H9 (cell line): ENCODE results near the gene ATPAF2. TPM values are rescaled to one million over a fixed set of nuclear protein-coding genes. Genes with fewer than 3 reads are reported as not detected.

Source experiments
- DNase-seq: peaks from one replicate; pipeline ENCODE4 v3.0.0-alpha.2; 2017
- H2AFZ ChIP-seq: one replicate; pipeline ENCODE4 v1.6.1; 2013; ENCODE audit warnings: mild to moderate bottlenecking, low read length, control low read depth, moderate library complexity
- H2AK5ac ChIP-seq: 2 replicates; pipeline ENCODE4 v1.6.1; 2013; ENCODE audit warnings: low read length, control low read depth, mixed read lengths; ENCODE audit not compliant: insufficient read length
- H2BK120ac ChIP-seq: one replicate; pipeline ENCODE4 v1.6.1; 2013; ENCODE audit warnings: low read depth, mild to moderate bottlenecking, low read length, control low read depth, inconsistent platforms; ENCODE audit not compliant: poor library complexity, severe bottlenecking
- H2BK12ac ChIP-seq: 2 replicates; pipeline ENCODE4 v1.6.1; 2013; ENCODE audit warnings: low read length, control low read depth, mixed read lengths, low read depth; ENCODE audit not compliant: insufficient read length
- H2BK15ac ChIP-seq: 2 replicates; pipeline ENCODE4 v1.6.1; 2013; ENCODE audit warnings: low read depth, low read length, control low read depth
- H2BK20ac ChIP-seq: one replicate; pipeline ENCODE4 v1.6.1; 2013; ENCODE audit warnings: low read depth, mild to moderate bottlenecking, low read length, control low read depth, inconsistent platforms; ENCODE audit not compliant: poor library complexity, severe bottlenecking
- H2BK5ac ChIP-seq: 2 replicates; pipeline ENCODE4 v1.6.1; 2013; ENCODE audit warnings: low read length, control low read depth, mixed read lengths; ENCODE audit not compliant: insufficient read length
- H3K14ac ChIP-seq: 2 replicates; pipeline ENCODE4 v1.6.1; 2013; ENCODE audit warnings: low read length, control low read depth; ENCODE audit not compliant: insufficient read depth
- H3K18ac ChIP-seq: 2 replicates; pipeline ENCODE4 v1.6.1; 2013; ENCODE audit warnings: low read depth, mild to moderate bottlenecking, mixed read lengths, low read length, control low read depth; ENCODE audit not compliant: insufficient read length
- H3K23ac ChIP-seq: 2 replicates; pipeline ENCODE4 v1.6.1; 2013; ENCODE audit warnings: low read length, control low read depth, mixed read lengths, low read depth; ENCODE audit not compliant: insufficient read length
- H3K23me2 ChIP-seq: 2 replicates; pipeline ENCODE4 v1.6.1; 2013; ENCODE audit warnings: low read depth, mild to moderate bottlenecking, mixed read lengths, low read length, control low read depth; ENCODE audit not compliant: insufficient read length, poor library complexity, severe bottlenecking
- H3K27ac ChIP-seq: 2 replicates; pipeline ENCODE4 v1.5.1; 2013; ENCODE audit warnings: low read length, control low read depth, mixed read lengths, low read depth; ENCODE audit not compliant: insufficient read length
- H3K27me3 ChIP-seq: 2 replicates; pipeline ENCODE4 v1.6.1; 2013; ENCODE audit warnings: low read length, control low read depth, inconsistent platforms; ENCODE audit not compliant: insufficient read depth
- H3K4ac ChIP-seq: 2 replicates; pipeline ENCODE4 v1.6.1; 2013; ENCODE audit warnings: low read depth, mild to moderate bottlenecking, control low read depth, inconsistent platforms, low read length, moderate library complexity
- H3K4me1 ChIP-seq: 2 replicates; pipeline ENCODE4 v1.6.1; 2013; ENCODE audit warnings: low read length, control low read depth, inconsistent platforms; ENCODE audit not compliant: insufficient read depth
- H3K4me2 ChIP-seq: 2 replicates; pipeline ENCODE4 v1.6.1; 2013; ENCODE audit warnings: low read length, control low read depth, mixed read lengths; ENCODE audit not compliant: insufficient read length, insufficient read depth
- H3K56ac ChIP-seq: 2 replicates; pipeline ENCODE4 v1.6.1; 2013; ENCODE audit warnings: low read depth, mild to moderate bottlenecking, mixed read lengths, low read length, control low read depth; ENCODE audit not compliant: insufficient read length
- H3K79me1 ChIP-seq: 2 replicates; pipeline ENCODE4 v1.6.1; 2013; ENCODE audit warnings: low read depth, mild to moderate bottlenecking, moderate library complexity, low read length, control low read depth, inconsistent platforms; ENCODE audit not compliant: insufficient read depth, poor library complexity, severe bottlenecking
- H3K79me2 ChIP-seq: 2 replicates; pipeline ENCODE4 v1.6.1; 2013; ENCODE audit warnings: low read length, control low read depth, inconsistent platforms; ENCODE audit not compliant: insufficient read depth
- H3K9ac ChIP-seq: 2 replicates; pipeline ENCODE4 v1.6.1; 2013; ENCODE audit warnings: low read length, control low read depth, mixed read lengths; ENCODE audit not compliant: insufficient read length; ENCODE audit errors: extremely low read depth
- H3K9me3 ChIP-seq: one replicate; pipeline ENCODE4 v1.6.1; 2013; ENCODE audit warnings: low read depth, low read length, inconsistent platforms; ENCODE audit not compliant: control insufficient read depth
- H3T11ph ChIP-seq: one replicate; pipeline ENCODE4 v1.6.1; 2013; ENCODE audit warnings: mild to moderate bottlenecking, low read length, control low read depth, inconsistent platforms
- H4K20me1 ChIP-seq: one replicate; pipeline ENCODE4 v1.6.1; 2013; ENCODE audit not compliant: control insufficient read depth, insufficient read length, insufficient read depth
- H4K5ac ChIP-seq: 2 replicates; pipeline ENCODE4 v1.6.1; 2013; ENCODE audit warnings: low read depth, mild to moderate bottlenecking, mixed read lengths, low read length, control low read depth; ENCODE audit not compliant: insufficient read length
- H4K8ac ChIP-seq: replicated peaks from 2 replicates; pipeline ENCODE4 v1.6.1; 2013; ENCODE audit warnings: low read length, control low read depth, mixed read lengths, low read depth; ENCODE audit not compliant: insufficient read length
- H4K91ac ChIP-seq: 2 replicates; pipeline ENCODE4 v1.6.1; 2013; ENCODE audit warnings: low read depth, mild to moderate bottlenecking, moderate library complexity, mixed read lengths, low read length, control low read depth; ENCODE audit not compliant: insufficient read length
- H3K27ac Mint-ChIP-seq, 3 experiments: 2 replicates in 2 of 3; 3 replicates in 1 of 3; pipeline ENCODE4 v1.8.0; 2020 to 2021; ENCODE audit warnings: mixed read lengths in 3 of 3, mild to moderate bottlenecking in 1 of 3, moderate library complexity in 1 of 3
- H3K27me3 Mint-ChIP-seq: 2 replicates; pipeline ENCODE4 v1.8.0; 2021; ENCODE audit warnings: low read depth, mild to moderate bottlenecking, moderate library complexity, mixed read lengths
- H3K36me3 Mint-ChIP-seq, 3 experiments: 2 replicates in 2 of 3; 3 replicates in 1 of 3; pipeline ENCODE4 v1.8.0; 2020 to 2021; ENCODE audit warnings: low read depth in 3 of 3, mixed read lengths in 3 of 3; ENCODE audit not compliant: insufficient read depth in 1 of 3
- H3K4me1 Mint-ChIP-seq, 2 experiments: 2 replicates each; pipeline ENCODE4 v1.8.0; 2020; ENCODE audit warnings: mixed read lengths in 2 of 2
- H3K4me3 Mint-ChIP-seq, 2 experiments: 2 replicates in 1 of 2; 3 replicates in 1 of 2; pipeline ENCODE4 v1.8.0; 2020 to 2021; ENCODE audit warnings: mild to moderate bottlenecking in 2 of 2, mixed read lengths in 2 of 2, moderate library complexity in 1 of 2
- H3K9me3 Mint-ChIP-seq, 2 experiments: 2 replicates in 1 of 2; 3 replicates in 1 of 2; pipeline ENCODE4 v1.8.0; 2020; ENCODE audit warnings: mild to moderate bottlenecking in 2 of 2, mixed read lengths in 2 of 2, moderate library complexity in 1 of 2
- CTCF ChIP-seq: fragments of 200-600 bp; sonication (generic); conservative IDR thresholded peaks from 3 replicates; pipeline ENCODE4 v1.8.0; 2021; ENCODE audit warnings: antibody characterized with exemption, mild to moderate bottlenecking
- WGBS: extraction: QIAGEN DNeasy Blood & Tissue Kit; methylation state at CpG from one replicate; pipeline ENCODE4 v1.1.7; 2013; ENCODE audit warnings: missing lambda C conversion rate, low lambda C conversion rate, mixed read lengths; ENCODE audit not compliant: insufficient read length; ENCODE audit errors: extremely low coverage; 5-methylcytosine and 5-hydroxymethylcytosine counted together
- total RNA-seq: library from RNA; stranded (reverse); gene quantifications from 2 replicates; pipeline ENCODE4 v1.2.1, GENCODE V29; 2021

The ATPAF2 gene
- total RNA-seq, 1 experiment from 2014 or later: 21.4 TPM

GRCh38 chr17:18015593-18015992 is 23.4 kb downstream of the ATPAF2 start:
- no peak overlapping the region for H3K4me3 Mint-ChIP-seq
- H3K18ac ChIP-seq: no peak overlapping the region
- H3K14ac ChIP-seq: no peak overlapping the region
- H3K9ac ChIP-seq: no peak overlapping the region
- H3K4me2 ChIP-seq: no peak overlapping the region
- no peaks in the 10 kb centered on the region for H3K4me1 ChIP-seq
- H3K56ac ChIP-seq: no peak overlapping the region
- H3K79me1 ChIP-seq: no peaks in the 10 kb centered on the region
- no peak overlapping the region for H2BK12ac ChIP-seq
- no peak overlapping the region for H3T11ph ChIP-seq
- H4K5ac ChIP-seq: no peak overlapping the region
- no peak overlapping the region for H3K27ac ChIP-seq
- no peaks in the 10 kb centered on the region for H3K23me2 ChIP-seq
- no peak overlapping the region for H4K8ac ChIP-seq
- no peak overlapping the region for H2BK20ac ChIP-seq
- H3K4me1 Mint-ChIP-seq: peaks cover 7 to 10% of the 10 kb centered on the region in 2 experiments
- H3K9me3 ChIP-seq: no peaks in the 10 kb centered on the region
- no peaks in the 10 kb centered on the region for H3K27me3 ChIP-seq
- no peak overlapping the region for H2BK15ac ChIP-seq
- H2AFZ ChIP-seq: no peak overlapping the region
- no peak overlapping the region for H2AK5ac ChIP-seq
- H3K79me2 ChIP-seq: no peaks in the 10 kb centered on the region
- H3K27ac Mint-ChIP-seq: no peak overlapping the region
- no peak overlapping the region for H4K91ac ChIP-seq
- no peaks in the 10 kb centered on the region for H4K20me1 ChIP-seq
- H3K36me3 Mint-ChIP-seq: peaks cover 0 to 4% (median 0%) of the 10 kb centered on the region in 3 experiments; a peak in 1 of 7 replicates
- no peak overlapping the region for H2BK5ac ChIP-seq
- no peaks in the 10 kb centered on the region for H3K27me3 Mint-ChIP-seq
- H3K4ac ChIP-seq: no peak overlapping the region
- WGBS: no CpG with 5 or more reads among the region's 5 CpGs
- no peak for DNase-seq
- no peak for TF ChIP-seq CTCF
- H2BK120ac ChIP-seq: no peak overlapping the region
- H3K23ac ChIP-seq: no peak overlapping the region
- no peaks in the 10 kb centered on the region for H3K9me3 Mint-ChIP-seq
